IMR-90 (cell line): ENCODE data around the gene KAT14. TPM values are rescaled to one million over a fixed set of nuclear protein-coding genes. Genes with fewer than 3 reads are reported as not detected.

Experiments
- ATAC-seq: fragments of 200-7000 bp; cut with Tn5 transposase; 2 replicates; pipeline ENCODE4 v1.9.1; 2020; ENCODE audit warnings: low read depth, mild to moderate bottlenecking, moderate library complexity
- BruUV-seq: library from RNA; stranded (reverse); fragments of 400-500 nt; replicated peaks from 2 replicates; lab custom pipeline; 2021; lab: Mats Ljungman, UMichigan
- CTCF ChIA-PET: fragments of 300-600 bp; formaldehyde crosslinking; extraction: SDS; loops from one replicate; lab custom pipeline; 2021; ENCODE audit warnings: antibody characterized with exemption; lab: Yijun Ruan, JAX
- POLR2A ChIA-PET: fragments of 300-600 bp; sonication (Branson Sonifier 250); formaldehyde crosslinking; loops from one replicate; lab custom pipeline; 2022; ENCODE audit warnings: antibody characterized with exemption; ENCODE audit not compliant: unreplicated experiment; lab: Charles Lee
- DNase-seq: peaks from one replicate; pipeline ENCODE4 v3.0.0; 2013
- H2AFZ ChIP-seq: replicated peaks from 2 replicates; pipeline ENCODE3; 2013; ENCODE audit warnings: low read length, mild to moderate bottlenecking; ENCODE audit not compliant: poor library complexity
- H2AK5ac ChIP-seq: 2 replicates; pipeline ENCODE4 v1.6.1; 2013; ENCODE audit warnings: low read depth, low read length, inconsistent platforms
- H2AK9ac ChIP-seq: replicated peaks from 2 replicates; pipeline ENCODE3; 2013; ENCODE audit warnings: mild to moderate bottlenecking, low read depth, low read length, moderate library complexity; ENCODE audit not compliant: poor library complexity
- H2BK120ac ChIP-seq: 2 replicates; pipeline ENCODE4 v1.6.1; 2013; ENCODE audit warnings: low read depth, low read length, inconsistent platforms
- H2BK15ac ChIP-seq: 3 replicates; pipeline ENCODE4 v1.6.1; 2013; ENCODE audit warnings: low read depth, low read length, inconsistent platforms
- H2BK20ac ChIP-seq: 2 replicates; pipeline ENCODE4 v1.6.1; 2013; ENCODE audit warnings: low read depth, mild to moderate bottlenecking, inconsistent platforms, low read length, moderate library complexity
- H2BK5ac ChIP-seq: 2 replicates; pipeline ENCODE4 v1.6.1; 2013; ENCODE audit warnings: mild to moderate bottlenecking, low read depth, low read length, inconsistent platforms; ENCODE audit not compliant: poor library complexity, severe bottlenecking
- H3K14ac ChIP-seq: replicated peaks from 2 replicates; pipeline ENCODE4 v1.6.1; 2013; ENCODE audit warnings: low read depth, low read length, inconsistent platforms
- H3K18ac ChIP-seq: 2 replicates; pipeline ENCODE4 v1.6.1; 2013; ENCODE audit warnings: low read depth, low read length, control low read depth
- H3K23ac ChIP-seq: 2 replicates; pipeline ENCODE4 v1.6.1; 2013; ENCODE audit warnings: low read depth, low read length, inconsistent platforms
- H3K27ac ChIP-seq: 2 replicates; pipeline ENCODE4 v1.5.1; 2013; ENCODE audit warnings: mild to moderate bottlenecking, control low read depth, low read length; ENCODE audit not compliant: insufficient read depth
- H3K27me3 ChIP-seq: 2 replicates; pipeline ENCODE4 v1.6.1; 2013; ENCODE audit warnings: low read length; ENCODE audit not compliant: control insufficient read depth, insufficient read depth
- H3K36me3 ChIP-seq: 2 replicates; pipeline ENCODE4 v1.6.1; 2013; ENCODE audit warnings: low read length, mixed read lengths; ENCODE audit not compliant: control insufficient read depth, insufficient read depth
- H3K4ac ChIP-seq: 2 replicates; pipeline ENCODE4 v1.6.1; 2013; ENCODE audit warnings: low read depth, low read length, inconsistent platforms
- H3K4me1 ChIP-seq: 2 replicates; pipeline ENCODE4 v1.6.1; 2013; ENCODE audit warnings: low read length, mixed read lengths; ENCODE audit not compliant: control insufficient read depth, insufficient read depth
- H3K4me2 ChIP-seq: 2 replicates; pipeline ENCODE4 v1.6.1; 2013; ENCODE audit warnings: low read depth, mild to moderate bottlenecking, control low read depth, low read length, moderate library complexity
- H3K4me3 ChIP-seq: 2 replicates; pipeline ENCODE4 v1.5.1; 2013; ENCODE audit warnings: low read depth, mild to moderate bottlenecking, control low read depth, low read length, moderate library complexity; ENCODE audit not compliant: insufficient read depth
- H3K56ac ChIP-seq: 2 replicates; pipeline ENCODE4 v1.6.1; 2013; ENCODE audit warnings: low read length, inconsistent platforms; ENCODE audit not compliant: insufficient read depth; ENCODE audit errors: extremely low read depth
- H3K79me1 ChIP-seq, 2 experiments: 2 replicates each; pipeline ENCODE4 v1.6.1; 2013; ENCODE audit warnings: low read length in 2 of 2, inconsistent platforms in 1 of 2, low read depth in 1 of 2
- H3K9ac ChIP-seq: 2 replicates; pipeline ENCODE4 v1.6.1; 2013; ENCODE audit warnings: low read depth, low read length, control low read depth
- H3K9me1 ChIP-seq: 2 replicates; pipeline ENCODE4 v1.6.1; 2013; ENCODE audit warnings: low read length, inconsistent platforms; ENCODE audit not compliant: insufficient read depth
- H3K9me3 ChIP-seq: 2 replicates; pipeline ENCODE4 v1.6.1; 2013; ENCODE audit warnings: low read length; ENCODE audit not compliant: control insufficient read depth, insufficient read depth
- H4K20me1 ChIP-seq: 2 replicates; pipeline ENCODE4 v1.6.1; 2013; ENCODE audit warnings: low read length, inconsistent platforms; ENCODE audit not compliant: insufficient read depth
- H4K5ac ChIP-seq: 2 replicates; pipeline ENCODE4 v1.6.1; 2013; ENCODE audit warnings: mild to moderate bottlenecking, low read depth, low read length, control low read depth
- H4K8ac ChIP-seq, 2 experiments: 2 replicates each; pipeline ENCODE4 v1.6.1; 2013; ENCODE audit warnings: low read depth in 2 of 2, low read length in 2 of 2, control low read depth in 1 of 2, inconsistent platforms in 1 of 2
- H4K91ac ChIP-seq: 2 replicates; pipeline ENCODE4 v1.6.1; 2013; ENCODE audit warnings: low read depth, low read length, inconsistent platforms; ENCODE audit not compliant: insufficient read depth
- FOS ChIP-seq: fragments of 150-350 bp; IDR thresholded peaks from 2 replicates; pipeline ENCODE4 v1.6.1; 2016; ENCODE audit warnings: low read depth, low read length
- MAFK ChIP-seq: IDR thresholded peaks from 2 replicates; pipeline ENCODE4 v1.6.1; 2012; ENCODE audit warnings: low read depth, low read length, improper control_type of control experiment
- NFE2L2 ChIP-seq: fragments of 150-350 bp; IDR thresholded peaks from 2 replicates; pipeline ENCODE4 v1.6.1; 2016; ENCODE audit warnings: low read depth, mild to moderate bottlenecking, low read length
- POLR2A ChIP-seq: IDR thresholded peaks from 2 replicates; pipeline ENCODE4 v1.6.1; 2012; ENCODE audit warnings: mild to moderate bottlenecking, low read depth, low read length
- RAD21 ChIP-seq: IDR thresholded peaks from 2 replicates; pipeline ENCODE4 v1.6.1; 2012; ENCODE audit warnings: low read length, improper control_type of control experiment
- SMC3 ChIP-seq: fragments of 150-350 bp; IDR thresholded peaks from 2 replicates; pipeline ENCODE4 v1.6.1; 2016; ENCODE audit warnings: low read depth, mild to moderate bottlenecking, antibody characterized with exemption, low read length, moderate library complexity
- USF2 ChIP-seq: fragments of 150-350 bp; IDR thresholded peaks from 2 replicates; pipeline ENCODE4 v1.6.1; 2017; ENCODE audit warnings: mild to moderate bottlenecking, antibody characterized with exemption, low read length, low read depth
- WGBS, 2 experiments: methylation state at CpG; one replicate each; pipeline versions ENCODE4 v1.1.5 to v1.1.7; 2013; ENCODE audit warnings: missing lambda C conversion rate in 2 of 2; ENCODE audit not compliant: insufficient read length in 1 of 2; ENCODE audit errors: extremely low coverage in 2 of 2; 5-methylcytosine and 5-hydroxymethylcytosine counted together
- dilution Hi-C: fragments of 300-500 bp; cut with HindIII; formaldehyde crosslinking; loops from one replicate; pipeline ENCODE4 v1.14.3; 2018; ENCODE audit warnings: low sequenced_read_pairs; ENCODE audit not compliant: unreplicated experiment
- in situ Hi-C: fragments of 300-500 bp; cut with MboI; formaldehyde crosslinking; loops from 3 replicates; pipeline ENCODE4 v1.14.3; 2019; ENCODE audit warnings: low sequenced_read_pairs, inconsistent platforms, mixed read lengths
- intact Hi-C: fragments of 100-400 bp; cut with micrococcal nuclease; formaldehyde crosslinking; loops from 2 replicates; pipeline ENCODE4 v1.10.0; 2022
- polyA plus RNA-seq, 3 experiments: library from polyadenylated mRNA; depleted of rRNA; stranded (reverse); fragments of >200 nt; gene quantifications; 2 replicates each; pipeline ENCODE4 v1.2.3, GENCODE V29; 2012; ENCODE audit warnings: low replicate concordance in 1 of 3
- total RNA-seq: library from RNA; depleted of rRNA; stranded (reverse); fragments of >200 nt; gene quantifications from 2 replicates; pipeline ENCODE4 v1.2.3, GENCODE V29; 2012
- TF ChIP-seq, protein P1 (sequence below): fragments of 150-350 bp; IDR thresholded peaks from 2 replicates; pipeline ENCODE4 v1.6.1; 2016; ENCODE audit warnings: low read depth, mild to moderate bottlenecking, low read length, moderate library complexity, borderline replicate concordance

The KAT14 gene
- total and polyA plus RNA-seq, 2 of the 4 experiments (the other 2 are of a cell fraction), result 6.7 to 12.4 TPM

DNA sequence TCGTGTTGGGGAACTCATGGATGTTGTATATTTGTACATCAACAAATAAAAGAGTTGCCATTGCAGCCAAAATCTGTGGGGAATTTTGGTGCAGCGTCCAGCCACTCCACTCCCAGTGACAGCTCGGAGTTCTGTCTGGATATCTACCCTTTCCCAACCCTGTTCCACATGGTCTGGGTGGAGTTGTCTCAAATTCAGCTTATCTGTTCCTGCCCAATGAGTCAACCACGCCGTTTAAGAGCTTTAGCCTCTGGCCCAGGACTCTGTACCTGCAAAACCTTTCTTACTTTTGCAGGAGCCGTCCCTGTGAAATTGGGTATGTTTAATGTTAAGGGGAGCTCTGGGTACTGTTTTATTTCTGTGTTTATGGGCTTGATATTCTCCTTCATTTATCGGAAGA lies 46.0 kb upstream of the KAT14 start:
- Histone ChIP-seq H3K4me2 (no peak overlapping the region), H3K9me3 (no peaks in the 10 kb centered on the region), H3K9ac (no peak overlapping the region), H3K18ac (no peak overlapping the region), H2AK9ac (no peak overlapping the region), H4K91ac (no peak overlapping the region), H2BK120ac (no peak overlapping the region), H3K9me1 (no peaks in the 10 kb centered on the region), H3K27ac (no peak overlapping the region), H4K8ac (no peak overlapping the region), H3K4me1 (no peaks in the 10 kb centered on the region), H3K4ac (no peak overlapping the region), H2AK5ac (no peak overlapping the region), H4K20me1 (no peaks in the 10 kb centered on the region), H4K5ac (no peak overlapping the region), H3K4me3 (no peak overlapping the region), H2BK20ac (no peak overlapping the region), H3K36me3 (no peaks in the 10 kb centered on the region), H2AFZ (no peak overlapping the region), H3K79me1 (no peaks in the 10 kb centered on the region), H3K27me3 (peaks cover 6% of the 10 kb centered on the region), H2BK5ac (no peak overlapping the region), H2BK15ac (no peak overlapping the region), H3K14ac (no peak overlapping the region), H3K56ac (no peak overlapping the region), H3K23ac (no peak overlapping the region)
- intact Hi-C loops, result no loop called here
- ChIA-PET CTCF (no interaction called here), POLR2A (no interaction called here)
- in situ Hi-C loops, result no loop called here
- DNase-seq, result no peak
- dilution Hi-C loops, result no loop called here
- WGBS, 2 experiments, result 80% methylated on average over 1 of the region's 7 CpGs; no CpG with 5 or more reads in 1 of the 2 experiments
- TF ChIP-seq MAFK (no peak), NFE2L2 (no peak), SMC3 (no peak), USF2 (no peak), RAD21 (no peak), FOS (no peak), POLR2A (no peak)
- TF ChIP-seq, protein P1, sequence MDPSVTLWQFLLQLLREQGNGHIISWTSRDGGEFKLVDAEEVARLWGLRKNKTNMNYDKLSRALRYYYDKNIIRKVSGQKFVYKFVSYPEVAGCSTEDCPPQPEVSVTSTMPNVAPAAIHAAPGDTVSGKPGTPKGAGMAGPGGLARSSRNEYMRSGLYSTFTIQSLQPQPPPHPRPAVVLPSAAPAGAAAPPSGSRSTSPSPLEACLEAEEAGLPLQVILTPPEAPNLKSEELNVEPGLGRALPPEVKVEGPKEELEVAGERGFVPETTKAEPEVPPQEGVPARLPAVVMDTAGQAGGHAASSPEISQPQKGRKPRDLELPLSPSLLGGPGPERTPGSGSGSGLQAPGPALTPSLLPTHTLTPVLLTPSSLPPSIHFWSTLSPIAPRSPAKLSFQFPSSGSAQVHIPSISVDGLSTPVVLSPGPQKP, result no peak
- no TSS peak for BruUV-seq
- ATAC-seq, result no peak
